HG03432 (cell line): ENCODE measurements around the gene ASF1A.
A peak's percentile ranks its signal among the peaks of the same experiment; 100 is the strongest.

Experiments used
- ATAC-seq: cut with Tn5 transposase; IDR thresholded peaks from one replicate; pipeline ENCODE4 v1.9.1; 2021; ENCODE audit warnings: mild to moderate bottlenecking, moderate library complexity; ENCODE audit not compliant: unreplicated experiment

Gene ASF1A

DNA sequence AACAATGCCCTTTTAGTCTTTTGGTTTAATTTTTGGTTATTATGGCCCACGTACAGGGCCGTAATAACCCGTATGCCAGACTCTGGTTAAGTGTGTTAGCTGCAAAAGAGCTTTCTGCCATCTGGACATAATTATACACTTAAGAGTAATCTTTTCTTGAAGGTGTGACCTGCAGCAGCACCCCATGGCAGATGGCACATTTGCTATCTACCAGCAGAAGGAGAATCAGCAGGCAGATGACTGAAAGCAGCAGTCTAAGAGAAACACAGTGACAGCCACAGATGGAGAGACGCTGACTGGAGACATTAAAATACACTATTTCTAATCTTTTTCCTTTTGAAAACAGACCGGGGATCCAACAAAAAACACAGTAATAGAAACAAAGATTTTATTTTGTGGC, 18.7 kb downstream of the ASF1A start:
- no peak for ATAC-seq

DNA sequence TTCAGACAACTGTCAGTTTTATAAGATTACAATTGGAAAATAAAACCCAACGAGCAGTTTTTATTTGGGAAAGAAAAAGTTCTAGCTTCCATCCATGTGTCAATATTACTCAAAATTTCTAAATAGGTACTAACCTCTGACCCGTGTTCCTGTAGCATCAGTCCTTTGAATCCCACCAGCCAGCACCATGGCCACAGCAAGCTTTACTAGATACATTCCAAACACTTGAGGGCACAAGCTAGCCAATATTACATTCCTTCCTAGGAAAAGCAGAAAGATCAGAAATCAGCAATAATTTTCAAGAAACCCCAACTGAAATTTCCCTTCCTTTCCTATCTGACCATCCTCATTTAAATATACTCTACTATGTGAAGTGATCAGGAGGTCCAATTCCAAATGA, 19.2 kb downstream of the ASF1A start:
- ATAC-seq = no peak

DNA sequence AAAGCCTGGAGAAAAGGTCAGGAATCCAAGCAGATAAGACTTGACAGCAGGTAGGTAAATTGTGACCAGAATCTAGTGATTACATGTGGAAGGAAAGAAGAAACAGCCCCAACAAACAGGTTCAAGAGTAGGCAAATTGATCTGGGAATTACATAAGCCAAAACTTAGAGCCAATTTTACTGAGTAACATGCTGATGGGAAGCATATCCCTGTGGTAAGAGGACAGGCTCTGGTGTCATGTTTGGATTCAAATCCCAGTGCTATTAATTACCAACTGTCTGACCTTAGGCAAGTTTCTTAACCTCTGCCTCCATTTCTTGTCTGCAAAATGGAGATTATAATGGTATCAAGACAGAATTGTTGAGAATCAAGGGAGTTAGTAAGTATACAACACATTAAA, 20.6 kb downstream of the ASF1A start:
- ATAC-seq = no peak

DNA sequence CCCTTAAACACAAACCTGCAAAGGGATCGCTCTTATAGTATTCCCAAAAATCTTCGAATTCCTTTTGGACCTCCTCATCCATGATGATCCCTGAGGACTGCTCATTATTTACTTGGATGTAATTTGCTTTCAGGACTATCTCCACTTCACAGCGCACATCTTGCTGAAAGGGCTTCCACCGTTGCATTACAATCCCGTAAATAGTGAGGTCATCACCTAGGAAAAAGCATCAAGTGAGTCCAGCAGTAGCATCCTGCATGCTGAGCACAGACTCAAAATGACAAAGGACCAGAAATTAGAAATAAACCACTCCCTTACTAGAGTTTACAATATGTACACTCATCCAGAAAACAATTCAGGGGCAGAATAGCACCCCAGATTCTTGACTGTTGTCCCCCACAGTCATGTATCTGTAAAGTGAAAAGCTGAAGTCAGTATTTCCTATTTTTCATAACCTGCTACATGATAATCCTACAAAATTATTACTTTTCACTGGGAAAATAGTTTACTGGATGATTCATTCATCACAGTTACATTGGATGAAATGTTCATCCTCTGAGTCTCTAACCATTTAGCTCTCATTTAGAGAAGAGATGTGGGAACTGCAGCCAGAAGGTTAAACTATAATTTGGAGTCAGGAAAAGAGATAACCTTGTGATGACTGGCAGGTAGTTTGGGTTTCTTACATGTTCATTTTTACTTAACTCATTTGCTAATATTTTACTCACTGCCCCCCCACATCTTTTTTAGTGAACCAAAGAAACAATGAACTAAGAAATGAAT, 23.8 kb downstream of the ASF1A start:
- ATAC-seq = no peak

DNA sequence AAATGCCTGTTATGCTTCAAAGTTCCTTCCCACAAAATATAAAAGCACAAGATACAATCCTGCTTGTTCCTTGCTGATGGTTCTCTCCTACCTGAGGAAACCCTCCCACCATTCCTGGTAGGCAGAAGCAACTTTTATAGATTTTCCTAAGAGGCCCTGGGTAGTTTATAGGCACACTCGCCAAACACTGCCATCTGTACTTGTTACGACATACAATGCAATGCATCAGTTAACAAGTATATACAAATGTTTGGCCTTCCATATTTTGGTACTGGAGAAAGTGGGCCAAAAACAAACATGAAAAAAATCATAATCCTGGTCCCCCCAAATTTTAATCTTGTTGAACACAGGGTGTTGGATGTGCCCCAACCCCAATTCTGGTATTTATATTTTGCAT, 24.4 kb downstream of the ASF1A start:
- ATAC-seq = no peak

DNA sequence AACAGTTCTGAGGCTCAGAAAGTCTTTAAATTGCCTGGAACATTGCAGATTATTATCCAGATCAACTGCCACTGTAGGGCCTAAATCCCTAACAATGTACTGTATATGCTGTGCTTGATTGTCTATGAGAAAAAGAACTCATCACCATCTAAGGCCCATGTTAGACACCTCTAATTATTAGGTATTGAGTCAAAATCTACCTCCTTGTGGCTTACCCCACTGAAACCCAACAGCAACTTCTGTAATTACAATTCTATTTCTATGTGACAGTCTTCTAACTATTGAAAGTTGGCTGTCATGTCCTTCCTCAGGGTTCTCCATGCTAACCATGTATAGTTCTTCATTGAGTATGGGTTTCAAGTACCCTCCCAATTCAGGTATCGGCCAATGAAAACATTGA, 27.1 kb downstream of the ASF1A start:
- no peak for ATAC-seq

DNA sequence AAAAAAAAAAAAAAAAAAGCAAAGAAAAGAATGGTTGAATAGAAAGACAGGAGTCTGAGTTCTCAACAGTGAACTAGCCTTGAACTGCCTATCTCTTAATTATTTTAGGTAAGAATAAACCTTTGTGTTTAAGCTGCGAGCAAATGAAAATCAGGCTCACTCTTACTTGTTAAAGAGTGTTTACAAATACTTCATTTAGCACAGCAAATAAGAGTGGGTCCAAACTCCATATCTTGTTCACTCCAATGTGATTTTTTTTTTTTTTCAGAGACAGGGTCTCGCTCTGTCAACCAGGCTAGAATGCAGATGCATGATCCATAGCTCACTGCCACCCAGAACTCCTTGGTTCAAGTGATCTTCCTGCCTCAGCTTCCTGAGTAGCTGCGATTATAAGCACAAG, 29.1 kb downstream of the ASF1A start:
- ATAC-seq = no peak

DNA sequence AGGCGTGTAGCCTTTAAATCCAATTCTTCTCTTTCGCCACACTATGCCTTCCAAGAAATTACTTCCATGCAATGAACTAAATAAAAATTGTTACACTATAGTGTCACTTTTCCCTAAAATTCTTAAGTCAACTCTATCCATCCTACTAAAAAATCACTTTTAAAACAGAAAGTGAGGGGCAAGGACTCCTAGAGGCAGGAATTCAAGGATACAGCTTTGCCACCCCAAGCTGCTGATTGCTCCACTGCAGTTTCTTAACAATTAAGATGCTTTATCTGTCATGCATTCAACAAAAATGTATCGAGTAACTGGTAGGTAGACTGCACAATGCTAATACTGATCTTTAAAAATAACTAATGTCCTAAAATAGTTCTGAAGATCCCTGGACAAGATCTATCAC, 36.7 kb downstream of the ASF1A start:
- ATAC-seq = no peak

DNA sequence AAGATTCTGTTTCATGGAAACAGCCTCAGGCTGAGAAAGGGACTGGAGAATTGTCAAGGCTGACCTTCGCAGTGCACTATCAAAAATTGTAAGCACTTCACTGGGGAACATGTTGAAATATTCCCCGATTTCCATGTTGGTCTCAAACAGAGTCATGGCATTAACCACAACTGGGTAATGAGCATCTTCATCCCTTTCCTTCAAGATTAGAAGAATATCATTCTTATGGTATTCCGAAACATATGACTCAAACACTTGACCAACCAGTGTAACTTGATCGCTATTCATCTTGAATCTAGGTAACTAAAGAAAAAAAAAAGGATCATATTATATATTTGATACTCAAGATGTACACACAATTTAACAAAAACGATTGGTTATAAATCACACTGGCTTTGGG, 37.5 kb downstream of the ASF1A start:
- no peak for ATAC-seq

DNA sequence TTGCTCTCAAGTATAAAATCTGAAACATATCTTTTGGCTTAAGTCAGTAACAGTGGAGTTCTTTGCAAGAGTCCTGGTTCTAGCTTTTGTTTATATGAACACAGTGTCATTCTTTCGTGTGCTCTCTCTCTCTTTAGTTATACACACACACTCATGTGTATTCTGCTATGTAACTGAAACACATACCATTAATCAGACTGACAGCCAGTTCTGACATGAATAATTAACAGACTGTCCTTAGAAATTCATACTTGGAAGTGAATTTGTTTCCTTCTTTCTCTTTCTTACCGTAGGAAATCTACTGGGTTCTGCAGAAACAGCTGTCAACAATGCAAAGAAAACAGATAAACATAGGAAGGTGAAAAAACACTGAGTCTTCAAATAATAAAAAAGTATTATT, 38.5 kb downstream of the ASF1A start:
- no peak for ATAC-seq

DNA sequence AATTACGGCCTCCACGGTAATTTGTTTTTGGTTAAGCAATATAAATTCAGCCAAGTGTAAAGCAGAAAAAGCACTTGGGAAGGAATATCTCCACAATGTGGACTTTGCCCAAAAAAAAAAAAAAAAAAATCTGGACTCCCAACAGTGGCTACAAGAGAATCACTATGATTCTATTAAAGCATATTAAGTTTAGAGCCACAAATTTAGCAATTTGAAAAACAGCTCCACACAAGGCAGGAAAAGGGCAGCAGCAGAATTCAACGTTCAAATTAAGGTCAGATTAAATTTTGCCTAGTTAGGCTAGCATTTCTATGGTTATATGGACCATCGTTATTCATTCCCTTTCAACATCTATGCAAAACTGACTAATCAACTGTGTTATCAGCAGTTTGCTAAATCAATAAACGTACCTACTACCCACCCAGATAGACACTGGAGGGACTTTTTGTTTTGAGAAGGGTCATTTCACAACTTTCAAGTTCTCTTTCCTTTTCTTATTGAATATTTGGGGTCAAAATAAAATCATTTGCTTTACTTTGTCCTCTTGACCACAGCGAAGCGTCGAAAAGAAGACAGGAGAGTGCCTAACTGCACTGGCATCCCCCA, 40.0 kb downstream of the ASF1A start:
- ATAC-seq = peak; percentile 0

DNA sequence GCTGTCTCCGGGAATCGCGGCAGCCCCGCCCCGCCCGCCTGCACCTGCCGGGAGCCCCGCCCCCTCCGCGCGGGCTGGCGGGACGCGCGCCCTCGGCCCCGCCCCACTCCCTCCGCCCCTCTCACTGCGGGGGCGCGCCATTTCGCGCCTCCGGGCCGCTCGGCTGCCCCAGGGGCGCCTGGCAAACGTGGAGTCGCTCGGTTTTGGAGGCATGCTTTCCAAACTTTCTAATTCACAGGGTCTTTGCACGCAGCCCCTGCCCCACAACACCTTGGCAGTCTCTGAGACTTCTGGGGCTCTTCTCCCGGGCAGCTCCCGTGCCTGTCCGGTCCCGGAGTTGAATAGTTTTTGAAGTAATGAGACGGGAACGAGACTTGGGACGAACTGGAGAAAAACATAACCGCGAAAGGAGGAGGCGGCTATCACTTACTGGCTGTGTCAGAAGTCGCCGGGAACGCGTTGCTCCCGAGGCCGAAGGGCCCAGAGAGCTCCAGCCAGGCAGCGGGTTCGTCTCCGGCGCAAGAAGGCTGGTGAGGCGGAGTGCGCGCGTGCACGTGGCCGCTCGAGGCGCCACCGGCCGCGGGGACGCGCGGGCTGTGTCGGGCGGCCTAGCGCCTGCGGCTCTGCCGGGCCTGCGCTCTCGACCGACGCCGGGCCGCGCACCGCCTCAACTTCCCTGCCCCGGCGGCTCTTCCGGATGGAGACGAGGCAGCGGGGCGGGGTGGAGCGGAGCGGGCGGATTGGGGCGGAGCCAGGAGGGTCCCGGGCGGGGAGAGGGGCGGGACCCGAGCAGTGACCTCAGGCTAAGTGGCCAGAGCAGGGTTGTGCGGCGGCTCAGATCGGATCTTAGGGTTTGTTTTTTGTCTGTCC, 40.7 kb downstream of the ASF1A start, which contains the start of gene MCM9:
Gene MCM9 (minus strand): TSS at position 699 of the 870 bp plus-strand sequence. CDS start 3,436 bp downstream, outside the sequence.
- peak; percentile 96 for ATAC-seq

DNA sequence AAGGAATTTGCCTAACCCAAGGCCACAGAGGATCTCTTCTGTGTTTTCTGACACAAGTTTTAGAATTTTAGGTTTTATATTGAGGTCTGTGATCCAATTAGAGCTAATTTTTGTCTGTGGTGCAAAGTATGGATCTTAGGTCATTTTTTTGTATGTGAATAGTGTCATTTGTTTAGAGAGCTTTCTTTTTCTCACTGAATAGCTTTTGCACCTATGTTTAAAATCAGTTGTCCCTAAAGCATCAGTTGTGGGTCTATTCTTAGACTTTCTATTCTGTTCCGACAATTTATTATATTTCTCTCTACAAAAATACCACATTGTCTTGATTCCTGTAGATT, 41.3 kb downstream of the ASF1A start:
- ATAC-seq = peak; percentile 3

DNA sequence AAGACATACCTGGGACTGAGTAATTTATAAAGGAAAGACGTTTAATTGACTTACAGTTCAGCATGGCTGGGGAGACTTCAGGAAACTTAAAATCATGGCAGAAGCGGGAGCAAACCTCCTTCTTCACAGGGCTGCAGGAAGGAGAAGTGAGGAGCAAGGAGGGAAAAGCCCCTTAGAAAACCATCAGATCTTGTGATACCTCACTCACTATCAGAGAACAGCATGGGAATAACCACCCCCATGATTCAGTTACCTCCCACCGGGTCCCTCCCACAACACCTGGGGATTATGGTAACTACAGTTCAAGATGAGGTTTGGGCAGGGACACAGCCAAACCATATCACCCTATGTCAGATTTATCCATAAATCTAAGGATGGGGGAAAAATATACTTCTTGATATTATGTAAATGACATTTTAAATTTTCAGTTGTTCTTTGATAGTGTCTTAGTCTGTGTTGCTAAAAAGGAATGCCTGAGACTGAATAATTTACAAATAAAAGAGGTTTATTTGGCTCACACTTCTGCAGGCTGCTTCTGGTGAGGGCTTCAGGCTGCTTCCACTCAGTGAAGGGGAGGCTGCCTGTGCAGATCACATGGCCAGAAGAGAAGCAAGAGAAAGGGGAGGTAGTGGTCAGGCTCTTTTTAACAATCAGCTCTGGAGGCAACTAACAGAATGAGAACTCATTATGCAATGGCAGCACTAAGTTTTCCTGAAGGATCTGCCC, 42.2 kb downstream of the ASF1A start:
- ATAC-seq = no peak

DNA sequence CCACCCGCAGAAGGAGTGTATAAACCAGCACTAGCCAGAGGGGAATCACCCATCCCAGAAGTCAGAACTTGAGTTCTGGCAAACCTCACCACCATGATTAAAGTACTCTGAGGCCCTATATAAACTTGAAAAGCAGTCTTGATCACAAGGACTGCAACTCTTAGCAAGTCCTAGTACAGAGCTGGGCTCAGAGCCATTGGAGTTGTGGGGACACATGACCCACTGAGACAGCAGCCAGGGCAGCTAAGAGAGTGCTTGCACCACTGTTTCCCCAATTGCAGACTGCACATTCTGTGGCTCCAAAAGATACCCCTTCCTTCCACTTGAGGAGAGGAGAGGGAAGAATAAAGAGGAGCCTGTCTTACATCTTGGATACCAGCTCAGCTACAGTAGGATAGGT, 45.7 kb downstream of the ASF1A start:
- ATAC-seq = no peak

DNA sequence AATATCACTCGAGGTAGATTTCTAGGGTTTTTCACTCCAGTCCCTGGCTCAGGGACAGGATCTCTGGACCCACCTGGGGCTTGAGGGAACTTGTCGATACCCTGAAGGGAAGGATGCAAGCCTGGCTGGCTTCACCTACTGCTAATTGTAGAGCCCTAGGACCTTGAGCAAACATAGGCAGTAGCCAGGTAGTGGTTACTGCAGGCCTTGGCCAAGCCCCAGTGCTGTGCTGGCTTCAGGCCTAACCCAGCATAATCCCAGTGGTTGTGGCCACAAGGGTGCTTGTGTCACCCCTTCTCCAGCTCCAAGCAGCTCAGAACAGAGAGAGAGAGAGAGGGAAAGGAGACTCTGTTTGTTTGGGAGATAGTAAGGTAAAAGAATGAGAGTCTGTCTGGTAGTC, 46.8 kb downstream of the ASF1A start:
- no peak for ATAC-seq

DNA sequence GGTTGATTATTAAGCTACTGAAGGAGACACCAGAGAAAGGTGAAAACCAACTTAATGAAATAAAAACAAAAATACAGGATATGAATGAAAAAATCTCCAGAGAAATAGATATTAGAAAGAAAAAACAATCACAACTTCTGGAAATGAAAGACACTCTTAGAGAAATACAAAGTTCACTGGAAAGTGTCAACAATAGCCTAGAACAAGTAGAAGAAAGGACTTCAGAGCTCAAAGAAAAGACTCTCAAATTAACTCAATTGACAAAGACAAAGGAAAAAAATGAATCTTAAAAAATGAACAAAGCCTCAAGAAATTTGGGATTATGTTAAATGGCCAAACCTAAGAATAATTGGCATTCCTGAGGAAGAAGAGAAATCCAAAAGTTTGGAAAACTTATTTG, 51.3 kb downstream of the ASF1A start:
- no peak for ATAC-seq

DNA sequence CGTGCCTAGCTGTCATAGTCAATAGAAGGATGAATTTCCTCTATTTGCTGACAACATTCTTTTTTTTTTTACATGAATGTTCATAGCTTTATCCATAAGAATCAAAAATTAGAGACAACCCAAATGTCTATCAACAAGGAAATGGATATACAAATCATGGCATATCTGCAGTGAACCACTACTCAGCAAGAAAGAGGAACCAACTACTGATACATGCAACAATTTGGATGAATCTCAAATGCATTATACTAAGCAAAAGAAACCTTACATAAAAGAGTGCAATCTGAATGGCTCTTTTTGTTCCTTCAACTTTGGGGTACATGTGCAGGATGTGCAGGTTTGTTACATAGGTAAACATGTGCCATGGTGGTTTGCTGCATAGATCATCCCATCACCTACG, 58.7 kb downstream of the ASF1A start:
- ATAC-seq = no peak

DNA sequence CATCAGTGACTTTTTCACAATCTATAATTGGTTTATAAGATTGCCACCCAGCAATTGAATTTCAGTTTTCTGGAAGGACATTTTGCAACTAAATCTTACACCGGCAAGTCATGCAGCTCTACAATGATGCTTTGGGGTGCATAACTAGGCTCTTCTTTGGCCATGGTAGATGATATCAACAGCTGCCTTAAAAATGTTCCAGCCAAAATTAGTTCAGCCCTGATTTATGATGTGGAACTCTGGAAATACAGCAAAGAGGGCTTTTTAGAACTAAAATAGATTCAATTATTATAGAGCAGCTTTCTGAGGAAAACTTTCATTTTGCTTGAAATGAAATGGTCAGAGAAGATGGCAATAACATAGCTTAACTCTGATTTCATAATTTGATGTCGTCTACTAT, 59.4 kb downstream of the ASF1A start:
- no peak for ATAC-seq
